GM19238 (cell line): ENCODE measurements around the gene KIAA0232.
"Not testable (repeated sequence)": the region's sequence is repeated elsewhere in the genome, so short reads cannot be mapped to it uniquely, and the experiment has no call there.

Experiments
- DNase-seq: peaks from one replicate; pipeline ENCODE4 v3.0.0; 2011; ENCODE audit warnings: low spot score; ENCODE audit not compliant: insufficient read length

The KIAA0232 gene

DNA sequence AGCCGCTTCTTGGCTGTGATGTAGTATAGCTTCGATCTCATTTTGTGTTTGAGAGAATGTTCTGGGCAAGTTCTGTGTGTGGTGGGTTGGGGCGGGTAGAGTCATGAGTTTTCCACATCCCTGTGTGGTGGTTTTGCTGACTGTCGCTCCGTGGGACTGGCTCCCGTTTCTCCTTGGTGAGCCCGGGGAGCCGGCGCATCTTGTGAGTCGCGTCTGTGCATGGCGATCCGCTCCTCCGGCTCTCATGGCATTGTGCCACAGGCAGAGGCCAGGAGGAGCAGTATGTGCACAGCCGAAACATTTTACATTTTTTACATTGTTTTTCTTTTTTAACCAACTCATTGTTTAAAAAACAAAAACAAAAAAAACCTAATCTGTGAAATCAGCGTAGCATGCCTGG is 99.4 kb downstream of the KIAA0232 start:
- DNase-seq: no peak

GRCh38 chr4:6884341-6884870 is 101.9 kb downstream of the KIAA0232 start:
- no peak for DNase-seq

DNA sequence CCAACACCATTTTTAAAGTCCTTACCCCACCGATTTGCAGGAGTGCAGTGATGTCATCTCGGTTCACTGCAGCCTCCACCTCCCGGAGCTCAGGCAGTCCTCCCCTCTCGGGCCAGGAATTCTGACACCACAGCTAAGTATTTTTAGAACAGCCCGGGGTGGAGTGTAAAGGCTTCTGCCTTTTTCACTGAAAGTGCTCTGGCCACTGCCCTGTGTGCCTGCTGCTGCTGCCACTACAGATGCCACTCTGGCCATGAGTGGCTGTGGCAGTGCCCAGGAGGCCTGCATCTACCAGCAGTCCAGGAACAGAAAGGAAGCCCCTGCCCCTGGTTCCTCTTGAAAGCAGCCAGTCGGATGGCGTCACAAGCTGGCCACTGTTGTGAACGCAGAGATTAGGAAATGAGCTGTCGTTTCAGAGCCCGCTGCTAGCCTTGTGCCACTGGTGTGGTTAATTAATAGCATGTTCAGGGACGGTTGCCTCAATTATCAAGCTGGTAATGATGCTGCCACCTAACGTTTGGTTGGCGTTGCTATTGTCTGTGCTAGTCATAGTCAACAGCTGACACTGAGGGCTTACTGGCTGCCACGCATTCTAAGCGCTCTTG is 103.5 kb downstream of the KIAA0232 start:
- DNase-seq: no peak

GRCh38 chr4:6886886-6887285 is 104.4 kb downstream of the KIAA0232 start:
- no peak for DNase-seq

DNA sequence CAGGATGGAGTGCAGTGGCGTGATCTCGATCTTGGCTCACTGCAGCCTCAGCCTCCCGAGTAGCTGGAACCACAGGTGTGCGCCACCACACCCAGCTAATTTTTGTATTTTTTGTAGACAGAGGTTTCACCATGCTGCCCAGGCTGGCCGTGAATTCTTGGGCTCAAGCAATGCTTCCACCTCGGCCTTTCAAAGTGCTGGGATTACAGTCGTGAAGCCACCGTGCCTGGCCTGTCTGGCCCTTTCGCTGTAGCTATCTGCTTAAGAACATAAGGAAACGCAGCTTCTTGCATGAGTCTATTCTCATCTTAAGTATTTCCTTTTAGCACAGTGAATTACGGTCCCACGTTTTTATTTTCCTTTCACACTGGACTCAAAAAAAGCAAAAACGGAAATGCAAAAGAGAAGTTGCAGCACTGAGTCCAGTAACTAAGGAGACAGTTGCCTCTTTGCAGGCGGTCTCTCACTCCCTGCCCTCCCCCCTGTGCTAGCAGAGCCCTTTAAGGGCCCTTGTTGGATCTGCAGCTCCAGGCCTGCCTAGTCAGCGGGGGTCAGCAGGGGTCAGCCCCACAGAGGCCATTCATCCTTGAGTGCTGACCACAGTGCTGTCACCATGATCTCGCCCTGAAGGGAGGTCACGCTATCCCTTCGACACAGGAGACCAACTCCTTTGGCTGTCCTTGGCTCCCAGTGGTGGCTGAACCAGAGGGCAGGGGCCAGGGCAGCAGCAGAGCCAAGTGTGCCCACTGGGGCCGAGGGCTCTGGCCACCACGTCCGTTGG is 105.3 kb downstream of the KIAA0232 start:
- DNase-seq: no peak

DNA sequence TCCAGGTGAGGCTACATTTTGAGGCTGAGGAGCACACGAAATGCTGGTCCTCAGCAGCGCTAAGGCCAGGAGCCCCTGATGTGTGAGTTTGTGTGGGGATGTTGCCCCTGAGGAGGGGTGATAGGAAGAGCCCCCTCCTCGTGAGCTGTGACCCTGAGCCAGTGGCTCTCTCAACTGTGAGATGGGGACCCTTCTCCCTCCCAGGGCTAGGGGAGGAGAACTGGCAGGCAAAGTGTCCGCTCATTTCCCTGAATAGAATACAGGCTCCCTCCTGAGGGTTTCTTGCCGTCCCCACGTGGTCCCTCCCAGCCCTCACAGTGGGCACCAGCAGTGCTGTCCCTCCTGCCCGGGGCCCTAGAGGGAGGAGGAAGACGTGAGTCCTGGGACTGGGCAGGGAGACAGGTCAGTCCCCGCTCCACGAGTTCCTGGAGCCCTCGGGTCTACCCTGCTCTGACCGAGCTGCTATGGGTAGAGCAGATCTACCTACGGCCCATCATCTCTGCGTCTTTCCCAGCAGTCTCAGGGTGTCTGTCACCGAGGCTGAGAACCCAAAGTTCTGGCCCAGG is 106.1 kb downstream of the KIAA0232 start:
- DNase-seq: no peak

- no peak for DNase-seq
These were observed 106.7 kb downstream of the KIAA0232 start for GRCh38 chr4:6889101-6889735.

- no peak for DNase-seq
These were observed 107.3 kb downstream of the KIAA0232 start for GRCh38 chr4:6889736-6890324.

DNA sequence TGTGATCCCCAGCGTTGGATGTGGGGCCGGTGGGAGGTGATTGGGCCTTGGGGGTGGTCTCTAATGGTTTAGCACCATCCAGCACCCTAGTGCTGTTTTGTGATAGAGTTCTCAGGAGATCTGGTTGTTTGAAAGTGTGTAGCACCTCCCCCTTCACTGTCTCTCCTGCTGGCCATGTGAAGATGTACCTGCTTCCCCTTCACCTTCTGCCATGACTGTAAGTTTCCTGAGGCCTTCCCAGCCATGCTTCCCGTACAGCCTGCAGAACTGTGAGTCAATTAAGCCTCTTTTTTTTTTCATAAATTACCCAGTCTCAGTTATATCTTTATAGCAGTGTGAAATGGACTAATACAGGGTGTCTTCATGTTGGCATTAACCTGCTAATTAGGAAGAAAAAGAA is 107.8 kb downstream of the KIAA0232 start:
- DNase-seq: no peak

GRCh38 chr4:6890971-6891370 is 108.4 kb downstream of the KIAA0232 start:
- not testable (repeated sequence) for DNase-seq

- no peak for DNase-seq
These were observed 109.1 kb downstream of the KIAA0232 start for GRCh38 chr4:6891436-6892170.

- DNase-seq: peak; percentile 34
These were observed 109.8 kb downstream of the KIAA0232 start for GRCh38 chr4:6892190-6892908.

- no peak for DNase-seq
These were observed 110.3 kb downstream of the KIAA0232 start for GRCh38 chr4:6892909-6893202.

DNA sequence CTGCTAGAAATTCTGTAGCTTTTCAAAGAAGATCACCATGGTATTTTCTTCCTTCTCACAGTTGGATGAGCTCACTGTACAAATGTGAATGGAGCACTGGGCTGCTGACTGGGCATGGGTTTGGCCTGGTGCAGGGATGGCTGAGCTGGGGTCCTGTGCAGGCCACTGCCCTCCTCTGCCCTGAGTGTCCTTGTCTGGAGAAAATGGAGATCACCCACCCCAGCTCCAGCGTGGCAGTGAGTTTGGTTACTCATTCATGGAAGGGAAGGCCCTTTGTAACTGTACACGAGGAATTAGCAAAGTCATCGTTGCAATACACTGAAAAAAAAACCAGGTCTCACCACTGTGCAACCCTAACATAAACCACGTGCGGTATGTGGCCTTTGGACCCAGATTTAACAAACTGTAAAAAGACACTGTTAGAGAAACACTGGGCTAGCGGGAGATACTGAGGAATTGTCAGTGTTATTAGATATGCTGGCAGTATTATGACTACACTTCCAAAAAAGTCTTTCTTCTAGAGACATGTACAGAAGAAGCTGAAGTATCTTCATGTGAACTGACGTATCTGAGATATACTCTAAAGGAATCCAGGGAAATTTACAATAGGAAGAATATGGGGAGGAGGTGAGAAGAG is 111.0 kb downstream of the KIAA0232 start:
- no peak for DNase-seq

GRCh38 chr4:6894086-6894478 is 111.6 kb downstream of the KIAA0232 start:
- no peak for DNase-seq

- no peak for DNase-seq
These were observed 112.3 kb downstream of the KIAA0232 start for GRCh38 chr4:6894528-6895498.

DNA sequence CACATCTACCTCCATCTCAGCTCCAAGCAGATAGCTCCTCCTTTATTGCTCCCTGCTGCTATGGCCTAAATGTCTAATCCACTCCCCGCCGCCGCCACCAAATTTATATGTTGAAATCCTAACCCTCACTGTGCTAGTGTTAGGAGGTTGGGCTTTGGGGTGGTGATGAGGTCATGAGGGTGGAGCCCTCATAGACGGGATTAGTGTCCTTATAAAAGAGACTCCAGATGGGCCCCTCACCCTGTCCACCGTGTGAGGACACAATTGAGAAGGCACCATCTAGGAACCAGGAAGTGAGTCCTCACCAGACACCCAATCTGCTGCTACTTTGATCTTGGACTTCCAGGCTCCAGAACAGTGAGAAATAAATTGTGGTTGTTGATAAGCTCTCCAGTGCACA is 113.5 kb downstream of the KIAA0232 start:
- no peak for DNase-seq

DNA sequence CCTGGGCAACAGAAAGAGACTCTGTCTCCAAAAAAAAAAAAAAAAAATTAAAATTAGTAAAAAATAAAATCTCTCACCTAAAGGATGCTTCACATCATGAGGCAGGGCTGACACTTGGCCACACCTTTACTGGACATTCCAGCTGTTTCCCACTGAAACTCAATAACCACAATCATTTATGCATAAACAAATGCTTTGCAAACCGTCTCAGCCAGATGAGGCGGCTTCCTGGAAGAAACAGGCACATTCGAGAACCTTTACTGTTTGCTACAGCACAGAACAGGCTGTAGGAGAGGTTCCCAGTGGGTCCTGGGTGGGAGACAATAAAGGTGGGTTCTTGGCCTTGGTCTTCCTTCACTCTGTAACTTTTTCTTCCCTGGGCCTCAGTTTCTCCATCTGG is 116.2 kb downstream of the KIAA0232 start:
- no peak for DNase-seq
